Tibial nerve (tissue), 3 donors: ENCODE measurements around the gene MRPS30.

Experiments
- POLR2A ChIP-seq, 2 donors: fragments of 450-650 bp; IDR thresholded peaks; one replicate each; pipeline ENCODE4 v1.6.1; 2017; ENCODE audit warnings: antibody characterized with exemption in 2 of 2, mild to moderate bottlenecking in 2 of 2, moderate library complexity in 2 of 2
- TF ChIP-seq, protein P1 (sequence below), 5 experiments: fragments of 200-600 bp in 3 of 5; fragments of 450-650 bp in 2 of 5; sonication (generic) in 3 of 5; IDR thresholded peaks; one replicate each; pipeline ENCODE4 v1.5.1; 2016 to 2019; ENCODE audit warnings: antibody characterized with exemption in 5 of 5, mild to moderate bottlenecking in 3 of 5, moderate library complexity in 2 of 5

- TF ChIP-seq, protein P1, sequence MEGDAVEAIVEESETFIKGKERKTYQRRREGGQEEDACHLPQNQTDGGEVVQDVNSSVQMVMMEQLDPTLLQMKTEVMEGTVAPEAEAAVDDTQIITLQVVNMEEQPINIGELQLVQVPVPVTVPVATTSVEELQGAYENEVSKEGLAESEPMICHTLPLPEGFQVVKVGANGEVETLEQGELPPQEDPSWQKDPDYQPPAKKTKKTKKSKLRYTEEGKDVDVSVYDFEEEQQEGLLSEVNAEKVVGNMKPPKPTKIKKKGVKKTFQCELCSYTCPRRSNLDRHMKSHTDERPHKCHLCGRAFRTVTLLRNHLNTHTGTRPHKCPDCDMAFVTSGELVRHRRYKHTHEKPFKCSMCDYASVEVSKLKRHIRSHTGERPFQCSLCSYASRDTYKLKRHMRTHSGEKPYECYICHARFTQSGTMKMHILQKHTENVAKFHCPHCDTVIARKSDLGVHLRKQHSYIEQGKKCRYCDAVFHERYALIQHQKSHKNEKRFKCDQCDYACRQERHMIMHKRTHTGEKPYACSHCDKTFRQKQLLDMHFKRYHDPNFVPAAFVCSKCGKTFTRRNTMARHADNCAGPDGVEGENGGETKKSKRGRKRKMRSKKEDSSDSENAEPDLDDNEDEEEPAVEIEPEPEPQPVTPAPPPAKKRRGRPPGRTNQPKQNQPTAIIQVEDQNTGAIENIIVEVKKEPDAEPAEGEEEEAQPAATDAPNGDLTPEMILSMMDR (IDR thresholded peaks at IDR 0.05), result no peak
- TF ChIP-seq POLR2A (IDR thresholded peaks at IDR 0.05), result no peak
These were observed 51.5 kb downstream of the MRPS30 start for GRCh38 chr5:44860267-44860666.
